Panc1 (cell line): ENCODE data around the gene SOX12.

Source experiments
- TCF7L2 ChIP-seq: IDR thresholded peaks from 2 replicates; pipeline ENCODE4 v1.6.1; 2011; ENCODE audit warnings: mild to moderate bottlenecking, low read depth, low read length, inconsistent platforms
- TF ChIP-seq, protein P1 (sequence below): fragments of 450-650 bp; IDR thresholded peaks from 2 replicates; pipeline ENCODE4 v1.5.1; 2017; ENCODE audit warnings: mild to moderate bottlenecking

DNA sequence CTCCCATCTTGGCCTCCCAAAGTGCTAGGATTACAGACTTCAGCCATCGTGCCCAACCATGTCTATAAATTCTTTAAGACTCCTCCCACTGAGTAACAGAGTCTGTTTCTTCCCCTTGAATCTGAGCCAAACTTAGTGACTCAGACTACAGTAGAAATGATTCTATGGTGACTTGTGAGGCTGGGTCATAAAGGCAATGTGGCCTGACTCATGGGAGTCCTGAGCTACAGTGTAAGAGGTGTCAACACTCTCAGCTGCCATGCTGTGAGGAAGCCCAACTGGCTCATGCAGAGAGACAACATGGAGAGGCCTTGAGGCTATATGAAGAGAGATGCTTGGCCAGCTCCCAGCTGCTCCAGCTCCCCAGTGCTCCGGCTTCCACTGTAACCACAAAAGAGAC, 16.3 kb downstream of the SOX12 start:
- TF ChIP-seq, protein P1, sequence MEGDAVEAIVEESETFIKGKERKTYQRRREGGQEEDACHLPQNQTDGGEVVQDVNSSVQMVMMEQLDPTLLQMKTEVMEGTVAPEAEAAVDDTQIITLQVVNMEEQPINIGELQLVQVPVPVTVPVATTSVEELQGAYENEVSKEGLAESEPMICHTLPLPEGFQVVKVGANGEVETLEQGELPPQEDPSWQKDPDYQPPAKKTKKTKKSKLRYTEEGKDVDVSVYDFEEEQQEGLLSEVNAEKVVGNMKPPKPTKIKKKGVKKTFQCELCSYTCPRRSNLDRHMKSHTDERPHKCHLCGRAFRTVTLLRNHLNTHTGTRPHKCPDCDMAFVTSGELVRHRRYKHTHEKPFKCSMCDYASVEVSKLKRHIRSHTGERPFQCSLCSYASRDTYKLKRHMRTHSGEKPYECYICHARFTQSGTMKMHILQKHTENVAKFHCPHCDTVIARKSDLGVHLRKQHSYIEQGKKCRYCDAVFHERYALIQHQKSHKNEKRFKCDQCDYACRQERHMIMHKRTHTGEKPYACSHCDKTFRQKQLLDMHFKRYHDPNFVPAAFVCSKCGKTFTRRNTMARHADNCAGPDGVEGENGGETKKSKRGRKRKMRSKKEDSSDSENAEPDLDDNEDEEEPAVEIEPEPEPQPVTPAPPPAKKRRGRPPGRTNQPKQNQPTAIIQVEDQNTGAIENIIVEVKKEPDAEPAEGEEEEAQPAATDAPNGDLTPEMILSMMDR: no peak
- TF ChIP-seq TCF7L2: no peak
